HG02885 (cell line): ENCODE measurements around the gene AKAP13.
A peak's percentile ranks its signal among the peaks of the same experiment; 100 is the strongest.

Source experiments
- ATAC-seq: cut with Tn5 transposase; IDR thresholded peaks from one replicate; pipeline ENCODE4 v1.9.1; 2021; ENCODE audit warnings: mild to moderate bottlenecking; ENCODE audit not compliant: unreplicated experiment, poor library complexity

AKAP13 gene

DNA sequence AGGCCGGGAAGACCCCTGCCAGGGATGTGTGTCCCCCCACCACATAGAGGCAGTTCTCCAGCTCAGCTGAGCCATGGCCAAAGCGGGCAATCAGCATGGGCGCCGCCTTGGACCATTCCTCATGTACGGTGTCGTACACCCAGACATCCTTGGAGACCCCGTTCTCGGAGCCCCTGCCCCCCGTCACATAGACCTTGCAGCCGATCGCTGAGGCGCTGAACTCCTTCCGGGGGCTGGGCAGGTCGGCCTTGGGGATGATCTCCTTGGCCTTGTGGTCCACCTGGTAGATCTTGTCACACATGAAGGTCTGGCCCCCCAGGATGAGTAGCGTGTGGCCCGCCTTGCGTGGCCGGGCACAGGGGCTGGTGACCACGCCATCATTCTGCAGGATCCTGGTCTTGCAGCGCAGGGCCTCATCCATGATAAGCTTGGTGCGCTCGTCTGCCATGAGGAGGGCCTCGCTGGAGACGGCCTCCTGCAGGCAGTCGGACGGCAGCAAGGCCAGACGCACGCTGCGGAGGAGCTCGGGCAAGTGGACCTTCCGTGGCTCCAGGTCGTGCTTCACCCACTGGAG lies 388.3 kb downstream of the AKAP13 start:
- no peak for ATAC-seq

DNA sequence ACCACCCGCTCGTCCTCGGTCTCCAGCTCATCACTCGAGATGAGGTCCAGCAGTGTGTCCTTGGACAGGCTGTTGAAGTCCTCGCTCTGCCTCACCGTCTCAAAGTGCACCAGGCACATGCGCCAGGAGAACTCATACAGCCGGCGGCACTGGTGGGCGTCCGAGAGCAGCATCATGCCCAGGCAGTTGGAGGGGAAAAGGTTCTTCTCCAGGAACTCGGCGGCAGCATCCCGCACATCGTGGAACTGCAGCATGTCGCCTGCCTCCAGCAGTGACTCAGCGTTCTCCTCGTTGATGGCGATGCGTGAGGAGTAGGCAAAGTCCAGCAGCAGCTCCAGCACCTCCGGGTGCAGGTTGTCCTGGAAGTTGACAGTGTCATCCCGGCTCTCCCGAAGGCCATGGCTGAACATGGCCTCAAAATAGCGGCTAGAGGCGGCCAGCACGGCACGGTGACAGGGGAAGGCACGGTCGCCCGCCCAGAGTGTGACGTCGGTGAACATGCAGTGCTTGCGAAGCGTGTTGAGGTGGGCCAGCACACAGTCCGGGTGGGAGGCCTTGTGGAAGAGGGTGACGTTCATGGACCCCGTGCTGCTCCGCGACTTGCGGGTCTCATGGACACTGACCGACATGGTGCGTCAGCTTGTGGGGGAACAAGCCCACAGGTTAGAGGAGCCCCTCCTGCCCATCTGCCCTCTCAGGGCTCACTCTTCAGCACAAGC lies 388.9 kb downstream of the AKAP13 start:
- no peak for ATAC-seq

GRCh38 chr15:85770096-85771041 lies 390.0 kb downstream of the AKAP13 start:
- no peak for ATAC-seq

DNA sequence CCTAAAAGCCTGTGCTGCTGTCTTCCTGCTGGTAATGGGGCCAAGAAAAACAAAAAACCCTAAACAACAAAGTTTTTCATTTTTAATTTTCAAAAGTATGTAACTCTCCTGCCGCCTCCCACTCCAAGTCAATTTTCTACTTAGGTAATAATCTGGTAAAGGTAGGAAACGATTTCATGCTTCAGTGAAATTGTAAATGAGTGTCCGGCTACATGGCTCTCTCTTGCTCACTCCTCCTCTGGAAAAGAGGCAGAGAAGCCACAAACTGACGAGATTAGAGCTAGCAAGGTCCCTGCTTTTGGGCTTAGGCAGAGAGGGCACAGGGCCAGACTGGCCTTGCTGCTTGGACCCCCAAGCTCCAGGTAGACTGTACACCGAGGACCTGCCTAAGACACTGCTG lies 390.9 kb downstream of the AKAP13 start:
- ATAC-seq, result no peak

DNA sequence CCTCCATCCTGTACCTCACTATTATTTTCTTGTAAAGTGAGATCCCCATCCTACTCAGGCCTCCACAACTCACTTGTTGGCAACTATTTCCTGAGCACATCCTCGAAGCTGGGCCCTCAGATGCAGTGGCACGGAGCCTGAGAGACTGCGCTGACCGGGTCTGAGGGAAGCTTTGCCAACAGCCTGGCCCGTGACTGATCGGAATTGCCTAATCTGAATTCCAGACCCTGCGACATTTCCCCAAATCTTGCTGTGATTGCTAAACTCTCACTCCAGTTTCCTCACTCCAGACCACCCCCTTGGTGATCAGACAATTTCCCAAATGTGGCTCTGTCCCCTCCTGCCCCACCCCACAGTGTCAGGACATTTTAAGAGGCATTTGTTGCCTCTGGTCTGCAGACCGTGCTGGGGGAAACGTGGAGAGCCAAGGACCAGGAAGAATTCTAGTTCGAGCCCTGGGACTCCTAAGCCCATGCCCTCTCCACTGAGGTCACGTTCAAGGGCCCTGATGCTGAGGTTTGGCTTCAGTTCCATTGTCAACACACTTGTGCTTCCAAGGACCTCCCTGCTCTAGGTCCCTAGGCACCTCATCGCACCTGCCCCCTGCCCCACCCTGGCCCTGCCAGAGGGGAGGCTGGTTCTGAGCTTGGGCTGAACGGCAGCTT lies 391.5 kb downstream of the AKAP13 start:
- no peak for ATAC-seq

GRCh38 chr15:85772668-85773067 lies 392.3 kb downstream of the AKAP13 start:
- no peak for ATAC-seq

GRCh38 chr15:85773249-85773648 lies 392.8 kb downstream of the AKAP13 start:
- no peak for ATAC-seq

DNA sequence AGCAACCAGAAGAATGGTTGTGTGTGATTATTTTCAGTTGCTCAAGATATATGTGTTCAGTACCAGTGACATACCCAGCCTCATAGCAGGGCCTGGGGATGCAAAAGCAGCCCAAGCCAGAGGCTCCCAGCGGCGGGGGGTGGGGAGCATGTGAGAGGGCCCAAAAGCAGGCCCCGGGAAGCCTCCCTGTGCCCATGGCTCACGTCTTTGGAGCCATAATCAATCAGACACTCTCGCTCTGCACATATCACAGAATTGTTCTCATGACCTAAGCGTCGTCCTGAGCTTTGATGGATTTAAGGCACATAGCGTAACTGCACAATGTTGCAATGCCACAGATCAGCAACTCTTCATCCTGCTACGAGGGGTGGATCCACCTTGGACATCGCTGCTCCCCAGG lies 393.6 kb downstream of the AKAP13 start:
- no peak for ATAC-seq

DNA sequence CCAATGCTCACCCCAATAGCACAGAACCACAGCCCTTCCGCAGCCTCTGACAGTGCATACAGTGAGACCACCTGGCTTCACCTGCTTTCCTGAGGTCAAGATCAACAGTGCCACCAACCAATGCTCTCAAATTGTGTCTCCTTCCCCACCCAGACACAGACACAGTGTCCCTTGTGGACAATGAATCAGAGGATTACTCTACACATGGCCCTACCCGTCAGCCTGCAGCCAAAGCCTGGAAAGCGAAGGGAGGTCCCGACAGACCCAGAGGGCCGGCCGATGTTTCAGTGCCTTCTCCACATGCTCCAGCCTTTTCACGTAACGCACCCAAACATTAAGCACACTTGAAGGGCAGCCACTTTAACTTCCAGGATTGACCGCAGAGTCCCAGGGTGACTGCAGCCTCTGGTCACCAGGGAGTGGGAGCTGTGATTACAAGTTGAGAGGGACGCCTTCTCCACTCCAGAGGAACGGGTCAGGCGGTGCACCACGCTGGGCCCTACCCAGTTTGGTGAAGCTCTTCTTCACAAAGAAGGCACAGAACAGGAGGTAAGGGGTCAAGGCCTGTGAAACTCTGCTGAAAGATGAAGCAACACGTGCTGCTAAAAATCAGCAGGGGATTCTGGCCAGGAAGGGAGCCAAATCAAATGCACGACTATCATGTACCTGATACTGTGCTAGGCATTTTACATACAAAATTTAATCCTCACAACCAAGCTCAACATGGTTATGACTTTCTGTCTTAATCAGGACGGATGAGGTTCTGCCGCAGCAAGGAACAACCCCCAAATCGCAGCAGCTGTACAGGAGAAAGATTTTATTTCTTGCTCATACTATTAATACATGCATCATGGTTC lies 397.1 kb downstream of the AKAP13 start:
- ATAC-seq, result no peak

DNA sequence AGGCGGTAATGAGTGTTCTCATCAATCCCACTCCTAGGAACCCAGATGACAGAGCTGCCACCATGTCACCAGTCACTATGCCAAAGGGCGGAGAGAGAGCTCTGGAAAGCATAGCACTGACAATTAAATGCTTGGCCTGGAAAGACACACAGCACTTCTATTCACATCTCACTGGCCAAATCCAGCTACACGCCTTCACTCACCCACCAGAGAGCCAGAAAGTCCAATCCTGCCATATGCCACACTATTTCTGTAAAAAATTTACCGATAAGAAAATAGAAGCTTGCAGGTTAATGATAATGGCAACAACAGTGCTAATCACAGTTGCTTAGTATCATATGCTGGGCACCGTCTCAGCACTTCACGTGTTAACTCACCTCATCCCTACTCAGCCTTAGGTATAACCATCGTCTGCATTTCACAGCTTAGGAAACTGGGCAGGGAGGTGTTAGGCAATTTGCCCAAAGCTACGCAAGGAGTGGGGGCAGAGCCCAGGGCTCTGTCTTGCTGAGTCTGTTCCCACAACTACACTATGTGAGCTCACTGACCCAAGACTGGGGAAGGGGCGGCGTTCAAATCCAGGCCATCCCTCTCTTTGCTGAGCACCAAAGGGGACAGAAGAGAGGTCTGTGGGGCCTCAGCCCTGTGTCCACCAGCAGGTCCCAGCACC lies 397.8 kb downstream of the AKAP13 start:
- no peak for ATAC-seq

GRCh38 chr15:85779249-85779648 lies 398.8 kb downstream of the AKAP13 start:
- no peak for ATAC-seq

DNA sequence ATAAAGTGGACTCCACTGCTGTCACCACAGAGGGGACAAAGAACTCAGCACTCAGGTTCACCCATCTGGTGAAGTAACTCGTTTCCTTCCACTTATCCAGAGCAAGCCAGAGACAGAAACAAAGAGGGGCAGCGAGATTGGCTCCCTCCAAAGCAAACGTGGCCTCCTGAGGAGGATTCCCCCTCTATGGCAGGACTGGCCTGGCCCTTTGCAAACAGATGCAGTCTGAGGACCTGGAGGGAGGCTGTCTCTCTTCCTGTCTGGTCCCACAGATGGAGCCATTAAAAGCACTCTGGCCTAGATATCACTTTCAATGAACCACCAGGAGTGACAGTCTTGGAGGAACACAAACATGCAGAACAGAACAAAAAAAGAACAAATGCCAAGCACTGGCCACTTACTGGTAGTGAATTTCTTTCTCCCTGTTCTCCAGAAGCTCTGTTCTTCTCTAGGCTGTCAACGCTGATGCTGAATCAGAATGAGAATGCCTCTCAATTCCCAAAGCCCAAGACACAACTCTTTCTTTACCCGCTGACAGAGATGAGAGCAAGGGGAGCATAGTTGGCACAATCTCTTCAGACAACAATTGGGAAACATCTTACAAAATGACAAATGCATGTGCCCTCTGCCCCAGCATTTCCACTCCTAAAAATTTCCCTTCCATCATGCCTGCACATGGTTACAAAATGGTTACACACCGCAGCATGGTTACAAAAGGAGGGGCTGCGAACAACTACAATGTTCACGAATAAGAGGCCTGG lies 400.0 kb downstream of the AKAP13 start:
- no peak for ATAC-seq

- ATAC-seq, result no peak
Observed at GRCh38 chr15:85781099-85781498, 400.7 kb downstream of the AKAP13 start.

GRCh38 chr15:85782064-85782463 lies 401.7 kb downstream of the AKAP13 start:
- ATAC-seq, result no peak

GRCh38 chr15:85785887-85786780 lies 405.7 kb downstream of the AKAP13 start:
- peak; percentile 31 for ATAC-seq

DNA sequence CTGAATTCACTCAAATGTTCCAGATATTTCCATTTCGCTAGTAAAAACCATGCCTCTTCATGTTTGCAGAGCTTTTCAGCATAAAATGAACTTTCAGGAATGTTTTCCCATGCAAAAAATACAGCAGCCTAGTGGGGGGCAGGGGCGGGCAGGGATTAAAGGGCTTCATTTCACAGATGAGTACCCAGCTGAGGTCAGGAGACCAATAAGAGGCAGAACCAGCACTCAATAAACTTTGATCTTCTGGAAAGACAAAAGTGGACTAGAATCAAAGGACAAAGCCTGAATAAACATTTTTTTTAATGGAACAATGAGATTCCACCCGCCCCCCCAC lies 406.3 kb downstream of the AKAP13 start:
- ATAC-seq, result no peak

- no peak for ATAC-seq
Observed at GRCh38 chr15:85788771-85789495, 408.5 kb downstream of the AKAP13 start.
